Dedifferentiated amniotic fluid mesenchymal stem cell (primary cell): Measurements from ENCODE around the gene ANKRD24.
"Not testable (repeated sequence)": the region's sequence is repeated elsewhere in the genome, so short reads cannot be mapped to it uniquely, and the experiment has no call there.

Experiments
- DNase-seq: peaks from one replicate; pipeline ENCODE4 v3.0.0-alpha.2; 2016; ENCODE audit errors: extremely low spot score

ANKRD24 gene

DNA sequence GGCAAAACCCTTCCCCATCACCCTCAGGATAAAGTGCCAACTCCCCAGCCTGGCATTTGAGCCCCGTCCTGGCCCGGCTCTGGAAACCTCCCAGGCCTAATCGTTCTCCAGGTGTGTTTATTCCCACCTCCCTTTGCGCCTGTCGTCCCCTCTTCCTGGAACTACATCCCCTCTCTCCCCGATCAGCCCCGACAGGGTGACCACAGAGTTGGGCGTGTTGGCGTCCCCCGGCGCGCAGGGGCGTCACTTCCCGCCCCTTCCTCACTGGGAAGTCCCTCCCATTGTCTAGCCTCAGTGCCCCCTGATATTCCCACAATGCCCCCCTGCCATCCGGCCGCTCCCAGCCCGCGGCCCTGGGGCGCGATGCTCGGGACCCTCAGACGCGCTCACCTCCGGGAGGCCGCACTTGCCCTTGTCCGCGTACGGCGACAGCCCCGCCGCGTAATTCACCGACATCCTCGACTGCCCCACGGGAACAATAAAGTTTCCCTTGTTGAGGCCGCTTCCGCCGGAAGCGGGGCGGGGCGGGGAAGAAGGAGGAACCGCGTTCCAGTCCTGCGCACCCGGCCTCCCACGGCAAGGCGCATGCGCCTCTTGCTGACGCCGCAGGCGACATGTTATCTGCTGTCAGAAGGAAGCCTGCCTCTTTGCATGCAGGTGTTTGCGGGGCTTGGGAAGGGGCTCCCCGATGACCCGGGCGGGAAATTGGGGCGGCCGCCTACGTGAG, at the start of gene ANKRD24, which contains the start of gene SIRT6:
TSS of gene ANKRD24 (plus strand) at position 606 of the 727 bp plus-strand sequence. CDS start 3,737 bp downstream, outside the sequence.
TSS of gene SIRT6 (minus strand) at position 480 of the 727 bp plus-strand sequence. CDS start at position 456, 24 bp downstream.
- DNase-seq = peak; percentile 93

DNA sequence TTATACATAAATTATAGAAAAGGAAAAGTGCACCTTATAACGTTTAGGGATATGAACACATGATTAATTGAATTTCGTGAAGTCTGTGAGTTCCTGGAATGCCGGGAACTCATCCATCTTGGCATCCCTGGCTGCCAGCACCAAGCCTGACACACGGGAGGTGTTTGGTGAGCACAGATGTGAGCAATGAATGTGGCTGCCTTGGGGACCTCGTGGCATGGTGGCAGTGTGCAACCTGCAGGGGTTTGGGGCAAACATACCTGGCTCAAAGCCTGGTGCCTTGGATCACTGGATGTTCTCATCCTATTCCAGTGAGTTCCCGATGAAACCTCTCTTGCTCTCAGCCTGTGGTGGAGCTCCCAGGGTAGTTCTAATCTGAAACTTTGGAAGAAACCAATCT, 48.1 kb upstream of the ANKRD24 start:
- DNase-seq = no peak

DNA sequence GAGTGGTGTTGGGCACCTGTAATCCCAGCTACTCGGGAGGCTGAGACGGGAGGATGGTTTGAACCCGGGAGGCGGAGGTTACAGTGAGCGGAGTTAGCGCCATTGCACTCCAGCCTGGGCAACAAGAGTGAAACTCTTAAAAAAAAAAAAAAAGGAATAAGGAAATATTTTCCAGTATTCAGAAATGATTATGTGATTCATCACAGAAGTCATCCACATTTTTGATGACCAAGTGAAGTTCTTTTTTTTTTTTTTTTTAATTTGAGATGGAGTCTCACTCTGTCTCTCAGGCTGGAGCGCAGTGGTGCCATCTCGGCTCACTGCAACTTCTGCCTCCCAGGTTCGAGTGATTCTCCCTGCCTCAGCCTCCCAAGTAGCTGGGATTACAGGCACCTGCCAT, 47.1 kb upstream of the ANKRD24 start:
- not testable (repeated sequence) for DNase-seq

DNA sequence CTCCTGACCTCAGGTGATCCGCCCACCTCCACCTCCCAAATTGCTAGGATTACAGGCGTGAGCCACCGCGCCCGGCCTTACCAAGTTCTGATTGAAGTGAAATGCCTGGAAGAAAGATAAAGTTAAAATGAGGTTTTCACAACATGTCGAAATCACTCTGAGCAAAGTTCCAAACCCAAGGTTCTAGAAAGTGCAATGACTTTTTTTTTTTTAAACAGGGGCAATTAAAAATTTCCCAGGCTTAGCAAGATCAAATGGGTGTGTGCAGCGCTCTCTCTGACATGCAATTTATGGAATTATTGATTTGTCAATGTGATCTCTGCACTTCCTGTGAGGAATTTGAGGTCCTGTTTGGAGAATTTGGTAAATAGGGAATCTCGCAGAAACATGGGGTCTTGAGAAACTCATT, 45.8 kb upstream of the ANKRD24 start:
- no peak for DNase-seq

DNA sequence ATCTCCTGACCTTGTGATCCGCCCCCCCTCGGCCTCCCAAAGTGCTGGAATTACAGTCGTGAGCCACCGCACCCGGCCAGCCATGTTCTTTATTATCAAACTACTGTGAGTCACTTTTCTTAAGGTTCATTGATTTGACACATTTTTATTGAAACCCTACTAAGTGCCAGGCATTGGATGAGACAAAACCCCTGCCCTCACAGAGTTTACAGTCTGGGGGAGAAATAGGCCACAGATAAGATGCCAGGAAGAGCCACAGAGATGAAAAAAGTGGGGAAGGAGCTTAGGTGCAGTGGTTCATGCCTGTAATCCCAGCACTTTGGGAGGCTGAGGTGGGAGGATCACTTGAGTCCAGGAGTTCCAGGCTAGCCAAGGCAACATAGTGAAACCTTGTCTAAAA, 44.0 kb upstream of the ANKRD24 start:
- DNase-seq = no peak

GRCh38 chr19:4139614-4140236, 42.8 kb upstream of the ANKRD24 start:
- no peak for DNase-seq

DNA sequence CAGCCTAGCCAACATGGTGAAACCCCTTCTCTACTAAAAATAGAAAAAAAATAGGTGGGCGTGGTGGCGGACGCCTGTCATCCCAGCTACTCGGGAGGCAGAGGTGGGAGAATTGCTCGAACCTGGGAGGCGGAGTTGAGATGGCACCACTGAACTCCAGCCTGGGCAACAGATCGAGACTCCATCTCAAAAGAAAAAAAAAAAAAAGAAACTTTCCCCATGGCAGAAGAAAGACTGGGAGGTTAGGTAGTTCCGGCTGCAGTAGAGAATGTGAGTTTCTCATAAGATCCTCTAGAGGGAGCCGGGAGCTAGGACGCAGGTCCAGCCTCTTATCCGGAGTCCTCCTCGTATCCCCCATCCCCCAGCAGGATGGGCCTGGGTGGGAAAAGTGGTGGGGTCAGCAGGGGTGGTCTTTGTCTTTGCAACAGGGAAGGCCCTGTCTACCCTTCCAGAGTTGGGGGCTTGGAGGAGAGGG, 42.2 kb upstream of the ANKRD24 start:
- peak; percentile 56 for DNase-seq

GRCh38 chr19:4142916-4143315, 39.6 kb upstream of the ANKRD24 start:
- DNase-seq = not testable (repeated sequence)

DNA sequence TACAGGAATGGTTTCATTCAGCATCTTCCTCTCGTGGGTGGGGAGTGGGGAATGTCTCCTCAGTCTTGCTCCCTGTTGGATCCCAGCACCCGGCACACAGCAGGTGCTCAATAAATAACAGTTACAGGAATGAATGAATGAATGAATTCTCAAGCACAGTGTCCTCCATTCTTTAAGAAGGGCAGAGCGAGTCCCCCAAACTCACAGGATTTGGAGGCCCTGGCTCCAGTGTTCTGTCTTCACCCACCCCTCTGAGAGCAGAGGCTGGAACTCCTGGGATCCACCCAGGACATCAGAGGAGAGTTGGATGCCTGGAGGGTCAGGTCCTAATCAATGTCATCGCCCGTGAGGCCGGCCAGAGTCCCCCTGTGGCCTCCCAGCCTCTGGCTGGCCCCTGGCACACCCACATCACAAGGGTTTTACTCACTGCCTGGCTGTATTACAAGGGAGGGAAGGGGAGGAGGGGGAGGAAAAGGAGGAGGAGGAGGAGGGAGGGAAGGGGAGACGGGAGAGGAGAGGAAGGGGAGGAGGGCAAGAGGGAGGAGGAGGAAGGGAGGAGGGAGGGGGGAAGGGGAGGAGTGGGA, 37.7 kb upstream of the ANKRD24 start:
- DNase-seq = no peak

DNA sequence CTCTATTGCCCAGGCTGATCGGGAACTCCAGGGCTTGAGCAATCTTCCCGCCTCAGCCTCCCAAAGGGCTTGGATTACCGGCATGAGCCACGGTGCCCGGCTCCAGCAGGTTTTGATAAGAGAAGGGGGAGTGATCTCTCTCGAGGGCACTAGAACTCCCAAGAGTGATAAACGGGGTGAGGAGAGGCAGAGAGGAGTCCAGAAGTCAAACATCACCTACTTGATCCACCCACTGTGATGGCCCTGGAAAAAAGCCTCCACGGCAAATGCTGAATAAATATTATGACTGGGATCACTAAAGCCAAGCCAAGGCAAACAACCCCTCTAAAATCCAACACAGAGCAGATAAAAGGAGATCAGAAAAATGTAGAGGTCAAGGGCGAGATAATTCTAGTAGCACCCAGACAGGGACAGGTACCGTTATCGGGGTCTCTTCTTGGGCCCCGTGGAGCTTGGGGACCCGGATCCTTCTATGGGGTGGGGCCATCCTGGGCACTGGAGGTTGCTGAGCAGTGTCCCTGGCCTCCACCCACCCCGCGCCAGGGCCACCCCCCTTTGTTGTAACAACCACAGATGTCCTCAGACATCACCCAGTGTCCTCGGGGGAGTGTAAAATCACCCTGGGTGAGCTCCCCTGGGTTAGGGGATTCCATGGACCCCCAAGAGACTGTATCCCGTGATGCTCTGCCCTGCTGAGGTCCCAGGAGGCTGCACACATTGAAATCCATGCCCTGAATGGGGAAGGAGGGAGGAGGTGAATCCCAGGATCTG, 32.8 kb upstream of the ANKRD24 start:
- DNase-seq = no peak

DNA sequence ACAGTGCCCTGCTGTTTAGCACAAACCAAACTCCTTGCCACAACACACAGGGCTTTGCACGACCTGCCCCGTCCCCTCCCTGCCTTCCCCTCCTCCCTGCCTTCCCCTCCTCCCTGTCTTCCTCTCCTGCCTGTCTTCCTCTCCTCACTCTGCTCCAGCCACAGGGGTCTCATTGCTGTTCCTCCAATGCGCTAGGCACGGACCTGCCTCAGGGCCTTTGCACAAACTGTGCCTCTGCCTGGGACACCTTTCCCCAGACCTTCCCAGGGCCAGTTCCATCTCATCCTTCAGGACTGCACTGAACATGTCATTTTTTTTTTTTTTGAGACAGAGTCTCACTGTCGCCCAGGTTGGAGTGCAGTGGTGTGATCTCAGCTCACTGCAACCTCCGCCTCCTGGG, 30.9 kb upstream of the ANKRD24 start:
- DNase-seq = no peak

DNA sequence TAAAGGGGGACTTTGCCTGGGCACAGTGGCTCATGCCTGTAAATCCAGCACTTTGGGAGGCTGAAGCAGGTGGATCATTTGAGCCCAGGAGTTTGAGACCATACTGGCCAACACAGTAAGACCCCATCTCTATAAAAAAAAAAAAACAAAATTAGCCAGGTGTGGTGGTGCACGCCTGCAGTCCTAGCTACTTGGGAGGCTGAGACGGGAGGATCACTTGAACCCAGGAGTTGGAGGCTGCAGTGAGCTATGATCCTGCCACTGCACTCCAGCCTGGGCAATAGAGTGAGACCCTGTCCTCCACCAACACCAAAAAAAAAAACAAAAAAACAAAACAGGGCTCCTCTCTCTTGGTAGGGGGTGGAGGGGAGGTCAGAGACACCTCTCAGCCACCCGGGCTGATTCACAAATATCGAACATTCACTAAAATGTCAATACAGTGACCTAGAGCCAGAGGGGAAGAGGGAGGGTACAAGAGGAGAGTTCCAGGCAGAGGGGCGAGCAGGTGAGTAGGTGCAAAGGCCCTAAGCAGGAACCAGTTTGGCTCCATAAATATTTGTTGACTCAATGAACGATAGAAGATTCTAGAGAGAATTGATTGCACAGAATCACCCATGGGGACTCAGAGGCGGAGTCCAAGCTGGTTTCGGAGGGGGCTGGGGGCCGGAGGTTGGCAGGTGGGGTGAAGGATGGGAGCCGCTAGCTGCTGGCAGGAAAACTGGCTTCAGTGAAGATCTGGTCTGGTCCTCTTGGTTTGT, 30.1 kb upstream of the ANKRD24 start:
- no peak for DNase-seq

- no peak for DNase-seq
Measured at GRCh38 chr19:4154571-4155312, 27.7 kb upstream of the ANKRD24 start.

DNA sequence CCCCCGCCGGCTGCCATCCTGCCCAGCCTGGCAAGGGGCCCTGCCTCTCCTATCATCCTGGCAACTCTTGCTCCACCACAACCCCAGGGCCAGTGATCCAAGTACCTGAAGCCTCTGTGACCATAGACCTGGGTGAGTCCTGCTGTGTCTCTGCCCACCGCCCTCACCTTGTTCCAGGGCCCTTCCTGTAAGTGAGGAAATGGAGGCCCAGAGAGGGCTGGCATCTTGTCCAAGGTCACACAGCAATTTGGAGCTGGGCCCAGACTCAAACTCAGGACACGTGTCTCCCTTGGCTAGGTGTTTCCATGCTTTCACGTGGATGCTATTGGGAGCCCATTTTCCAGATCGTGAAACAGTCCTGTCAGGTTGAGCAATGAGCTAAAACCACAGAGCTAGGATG, 25.3 kb upstream of the ANKRD24 start:
- DNase-seq = no peak

DNA sequence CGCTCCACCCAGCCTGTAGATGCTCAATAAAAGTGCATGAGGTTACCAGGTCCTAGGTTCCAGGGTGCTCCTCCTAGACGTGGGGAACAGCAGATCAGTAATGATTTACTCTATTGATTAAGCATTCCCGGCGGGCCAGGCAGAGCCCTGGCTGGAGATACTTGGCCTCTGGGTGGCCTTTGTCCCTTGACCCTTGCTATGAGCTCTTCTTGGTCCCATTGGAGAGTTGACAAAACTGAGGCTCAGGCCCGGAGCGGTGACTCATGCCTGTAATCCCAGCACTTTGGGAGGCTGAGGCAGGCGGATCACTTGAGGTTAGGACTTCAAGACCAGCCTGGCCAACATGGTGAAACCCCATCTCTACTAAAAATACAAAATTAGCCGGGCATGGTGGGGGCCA, 24.5 kb upstream of the ANKRD24 start:
- DNase-seq = not testable (repeated sequence)

- DNase-seq = no peak
Measured at GRCh38 chr19:4161415-4162077, 20.9 kb upstream of the ANKRD24 start.

GRCh38 chr19:4164262-4164661, 18.2 kb upstream of the ANKRD24 start:
- DNase-seq = no peak

DNA sequence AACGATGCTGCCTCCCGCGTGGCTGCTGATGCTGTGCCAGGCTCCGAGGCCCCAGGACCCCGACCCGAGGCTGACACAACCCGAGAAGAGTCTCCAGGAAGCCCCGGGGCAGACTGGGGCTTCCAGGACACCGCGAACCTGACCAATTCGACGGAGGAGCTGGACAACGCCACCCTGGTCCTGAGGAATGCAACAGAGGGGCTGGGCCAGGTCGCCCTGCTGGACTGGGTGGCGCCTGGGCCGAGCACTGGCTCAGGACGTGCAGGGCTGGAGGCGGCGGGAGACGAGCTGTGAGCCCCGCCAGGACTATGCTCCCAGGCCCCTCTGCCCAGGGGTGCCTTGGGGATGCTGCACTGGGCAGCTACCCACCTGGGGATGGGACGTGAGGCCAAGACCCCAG, 10.8 kb upstream of the ANKRD24 start:
- DNase-seq = no peak

- no peak for DNase-seq
Measured at GRCh38 chr19:4172861-4173473, 9.5 kb upstream of the ANKRD24 start.
